Thoracic aorta (tissue), 2 donors: Measurements from ENCODE around the gene RFX1. TPM values are rescaled to one million over a fixed set of nuclear protein-coding genes. Genes with fewer than 3 reads are reported as not detected.
"Not testable (repeated sequence)": the region's sequence is repeated elsewhere in the genome, so short reads cannot be mapped to it uniquely, and the experiment has no call there.

ENCODE experiments used
- ATAC-seq: fragments of 150-250 bp; one replicate; pipeline ENCODE4 v1.8.0; 2017; ENCODE audit warnings: low read depth; ENCODE audit not compliant: insufficient number of reproducible peaks, low FRiP score
- DNase-seq: peaks from one replicate; pipeline ENCODE4 v3.0.0-alpha.2; 2020; ENCODE audit warnings: low spot score
- H3K27ac ChIP-seq, 2 donors: fragments of 200-600 bp; sonication (generic); 1 replicate in 1 of 2; 2 replicates in 1 of 2; pipeline ENCODE4 v1.5.1; 2016; ENCODE audit warnings: mild to moderate bottlenecking in 2 of 2, moderate library complexity in 2 of 2
- H3K27me3 ChIP-seq: fragments of 200-600 bp; sonication (generic); replicated peaks from 2 replicates; pipeline ENCODE4 v1.6.0; 2016; ENCODE audit warnings: mild to moderate bottlenecking; ENCODE audit not compliant: insufficient read depth
- H3K36me3 ChIP-seq: fragments of 200-600 bp; sonication (generic); one replicate; pipeline ENCODE4 v1.5.1; 2016
- H3K4me1 ChIP-seq, 2 donors: fragments of 200-600 bp; sonication (generic); 1 replicate in 1 of 2; 2 replicates in 1 of 2; pipeline versions ENCODE4 v1.5.1 to v1.6.0; 2016; ENCODE audit warnings: low read depth in 2 of 2, mild to moderate bottlenecking in 1 of 2; ENCODE audit not compliant: control insufficient read depth in 1 of 2
- H3K4me3 ChIP-seq: fragments of 200-600 bp; sonication (generic); 2 replicates; pipeline ENCODE4 v1.5.1; 2016; ENCODE audit warnings: mild to moderate bottlenecking
- H3K9me3 ChIP-seq: fragments of 200-600 bp; sonication (generic); 2 replicates; pipeline ENCODE4 v1.5.1; 2016
- CTCF ChIP-seq: fragments of 200-600 bp; sonication (generic); IDR thresholded peaks from one replicate; pipeline ENCODE4 v1.5.1; 2019; ENCODE audit warnings: antibody characterized with exemption
- total RNA-seq, 2 donors: library from RNA; depleted of rRNA; stranded (reverse); fragments of >200 nt; gene quantifications; one replicate each; pipeline versions ENCODE4 v1.1.0 to v1.2.3, GENCODE V29; 2016

RFX1 gene
- total RNA-seq, 2 donors from 2014 or later = 3.0 to 5.7 TPM

DNA sequence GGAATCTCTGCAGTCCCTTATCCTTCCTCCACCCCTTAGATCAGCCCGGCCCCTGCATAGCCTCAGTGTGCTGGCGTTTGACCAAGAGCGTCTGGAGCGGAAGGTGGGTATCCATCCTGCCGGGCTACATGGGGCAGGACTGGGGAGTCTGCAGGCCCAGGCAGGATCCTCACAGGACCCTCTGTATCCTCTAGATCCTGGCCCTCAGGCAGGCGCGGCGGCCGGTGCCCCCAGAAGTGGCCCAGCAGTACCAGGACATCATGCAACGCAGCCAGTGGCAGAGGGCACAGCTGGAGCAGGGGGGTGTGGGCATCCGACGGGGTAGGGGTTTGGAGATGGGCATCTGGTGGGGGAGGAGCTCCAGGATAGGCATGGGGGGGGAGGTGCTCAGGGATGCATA is 76.8 kb downstream of the RFX1 start:
- DNase-seq = no peak
- Histone ChIP-seq H3K27me3 (no peaks in the 10 kb centered on the region), H3K4me3 (no peak overlapping the region), H3K9me3 (no peaks in the 10 kb centered on the region), H3K27ac (no peak overlapping the region), H3K36me3 (peaks cover 9% of the 10 kb centered on the region), H3K4me1 (no peaks in the 10 kb centered on the region)
- TF ChIP-seq CTCF = no peak
- ATAC-seq = no peak

- no peak for DNase-seq
- TF ChIP-seq CTCF = no peak
- Histone ChIP-seq H3K36me3 (peaks cover 32% of the 10 kb centered on the region), H3K27me3 (no peaks in the 10 kb centered on the region), H3K4me3 (no peak overlapping the region), H3K9me3 (no peaks in the 10 kb centered on the region), H3K27ac (no peak overlapping the region), H3K4me1 (no peaks in the 10 kb centered on the region)
- no peak for ATAC-seq
These were observed 79.4 kb downstream of the RFX1 start for GRCh38 chr19:13926715-13927114.

GRCh38 chr19:13926010-13926409 is 80.1 kb downstream of the RFX1 start:
- Histone ChIP-seq H3K27ac (no peak overlapping the region), H3K9me3 (no peaks in the 10 kb centered on the region), H3K36me3 (peaks cover 34% of the 10 kb centered on the region), H3K4me3 (no peak overlapping the region), H3K4me1 (no peaks in the 10 kb centered on the region), H3K27me3 (no peaks in the 10 kb centered on the region)
- TF ChIP-seq CTCF = no peak
- DNase-seq (no peak), ATAC-seq (no peak)

- no peaks in the 10 kb centered on the region for H3K9me3 ChIP-seq
- peaks cover 46% of the 10 kb centered on the region for H3K36me3 ChIP-seq
- no peak for TF ChIP-seq CTCF
- no peak overlapping the region for H3K27ac ChIP-seq
- no peaks in the 10 kb centered on the region for H3K27me3 ChIP-seq
- ATAC-seq = no peak
- H3K4me1 ChIP-seq = no peaks in the 10 kb centered on the region
- H3K4me3 ChIP-seq = no peak overlapping the region
- DNase-seq = no peak
These were observed 82.7 kb downstream of the RFX1 start for GRCh38 chr19:13923194-13923987.

DNA sequence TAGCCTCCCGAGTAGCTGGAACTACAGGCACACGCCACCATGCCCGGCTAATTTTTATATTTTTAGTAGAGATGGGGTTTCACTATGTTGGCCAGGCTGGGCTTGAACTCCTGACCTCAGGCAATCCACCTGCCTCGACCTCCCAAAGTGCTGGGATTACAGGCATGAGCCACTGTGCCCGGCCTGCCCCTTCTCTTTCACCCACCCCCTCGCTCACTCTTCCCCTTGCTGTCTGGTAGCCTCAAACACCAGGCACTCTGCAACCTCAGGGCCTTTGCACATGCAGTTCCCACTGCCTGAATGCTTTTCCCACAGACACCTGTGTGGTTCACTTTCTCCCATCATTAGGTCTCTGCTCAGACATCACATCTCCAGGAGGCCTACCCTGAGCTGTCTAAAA is 84.0 kb downstream of the RFX1 start:
- ATAC-seq, H3K4me3 ChIP-seq, H3K27ac ChIP-seq, DNase-seq, H3K27me3 ChIP-seq, H3K4me1 ChIP-seq, H3K9me3 ChIP-seq: not testable (repeated sequence)
- peaks cover 50% of the 10 kb centered on the region for H3K36me3 ChIP-seq
